GM21447 (cell line): Measurements from ENCODE around the gene ADAMTS5.

ENCODE experiments used
- ATAC-seq: cut with Tn5 transposase; IDR thresholded peaks from one replicate; pipeline ENCODE4 v1.9.1; 2021; ENCODE audit not compliant: unreplicated experiment

Gene ADAMTS5

DNA sequence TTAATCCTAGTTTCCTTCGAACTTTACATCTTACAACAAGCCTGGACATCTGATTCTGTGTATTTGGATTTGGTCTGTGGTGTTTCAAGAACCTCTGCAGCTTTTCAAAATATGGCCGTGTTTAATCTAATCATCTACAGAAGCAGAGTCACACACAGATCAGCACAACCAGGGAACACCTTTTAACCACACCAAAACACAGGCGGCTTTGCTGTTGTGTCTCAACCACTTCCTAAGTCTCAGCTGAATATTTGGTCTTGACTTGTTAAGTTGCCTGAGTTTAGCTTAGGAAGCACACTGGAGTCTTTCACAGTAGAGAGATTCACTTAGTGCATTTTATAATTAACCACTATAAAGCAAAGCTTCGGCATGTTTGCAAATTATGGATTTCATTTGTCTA, 17.1 kb downstream of the ADAMTS5 start:
- no peak for ATAC-seq

- ATAC-seq = no peak
These were observed 18.7 kb downstream of the ADAMTS5 start for GRCh38 chr21:26948194-26948593.

DNA sequence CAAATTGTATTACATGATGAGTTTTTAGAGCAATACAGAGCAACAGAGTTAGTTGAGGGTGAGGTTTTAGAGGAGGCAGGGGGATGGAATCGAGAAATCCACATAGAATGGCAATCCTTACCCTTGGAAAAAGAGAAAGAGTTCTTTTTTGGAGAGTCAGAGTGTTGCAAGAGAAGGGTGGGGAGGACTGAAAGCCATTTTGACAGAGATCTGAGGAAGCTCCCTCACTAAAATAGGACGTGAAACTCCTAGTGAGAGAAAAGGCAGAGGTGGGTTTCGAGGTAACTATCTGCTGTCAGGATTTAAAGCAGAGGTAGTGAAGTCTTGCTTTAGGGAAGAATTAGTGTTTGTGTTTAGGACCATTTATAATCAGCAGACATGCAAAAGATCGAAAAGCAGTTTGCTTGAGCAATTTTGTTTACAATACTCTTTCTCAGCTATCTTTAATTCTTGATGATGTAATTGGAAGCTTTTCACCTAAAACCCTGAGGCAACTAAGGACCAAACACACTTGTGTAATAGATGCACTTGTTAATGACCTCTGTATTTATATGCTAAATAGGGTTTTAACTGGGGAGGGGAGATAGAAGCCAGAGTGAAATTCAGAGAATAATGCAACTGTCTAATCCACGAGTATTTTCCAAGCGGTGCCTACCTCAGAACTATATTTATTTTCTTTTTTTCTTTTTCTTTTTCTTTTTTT, 20.0 kb downstream of the ADAMTS5 start:
- no peak for ATAC-seq

- no peak for ATAC-seq
These were observed 20.8 kb downstream of the ADAMTS5 start for GRCh38 chr21:26945916-26946675.

DNA sequence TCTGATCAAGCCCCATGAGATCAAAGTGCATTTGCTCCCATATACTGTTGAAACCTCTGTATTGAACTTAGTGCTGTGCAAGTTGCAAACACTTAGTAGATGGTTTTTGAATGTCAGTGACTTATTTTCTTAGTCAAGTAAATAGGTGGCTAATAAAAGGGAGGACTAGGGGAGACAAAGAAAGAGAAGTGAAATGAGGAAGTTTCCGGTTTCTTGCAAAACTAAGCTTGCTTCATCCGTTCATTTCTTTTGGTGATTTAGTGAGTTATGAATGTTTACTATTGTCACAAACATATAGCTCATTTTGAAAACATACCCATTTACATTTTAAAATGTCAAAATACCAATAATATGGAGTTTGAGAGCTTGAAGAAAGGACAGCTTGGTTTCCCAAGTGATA, 23.0 kb downstream of the ADAMTS5 start:
- no peak for ATAC-seq

- no peak for ATAC-seq
These were observed 25.5 kb downstream of the ADAMTS5 start for GRCh38 chr21:26941421-26941820.

DNA sequence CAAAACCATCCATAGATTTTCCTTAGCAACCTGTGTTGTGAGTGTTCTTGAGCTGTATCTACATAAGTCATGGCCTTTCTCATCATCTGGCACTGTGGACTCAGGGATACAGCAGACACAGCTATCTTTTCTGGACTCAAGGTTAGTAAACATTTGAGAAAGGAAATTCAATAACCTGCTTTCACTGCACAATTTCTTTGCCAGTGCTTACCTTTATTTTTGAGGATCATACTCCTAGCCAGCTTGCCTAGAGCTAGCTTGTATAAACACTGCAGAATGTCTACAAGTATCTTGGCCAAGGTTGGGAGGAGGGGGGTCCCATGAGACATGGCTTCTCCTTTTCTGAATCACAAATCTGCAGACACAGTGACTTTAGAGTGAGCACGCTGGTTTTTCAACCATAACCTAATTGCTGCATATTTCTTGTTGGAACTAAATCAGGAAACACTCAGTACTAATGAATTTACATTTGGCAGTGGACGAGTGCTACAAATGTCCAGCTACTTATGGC, 27.2 kb downstream of the ADAMTS5 start:
- ATAC-seq = no peak

GRCh38 chr21:26936641-26937040, 30.2 kb downstream of the ADAMTS5 start:
- ATAC-seq = no peak

- no peak for ATAC-seq
These were observed 30.9 kb downstream of the ADAMTS5 start for GRCh38 chr21:26935977-26936376.

DNA sequence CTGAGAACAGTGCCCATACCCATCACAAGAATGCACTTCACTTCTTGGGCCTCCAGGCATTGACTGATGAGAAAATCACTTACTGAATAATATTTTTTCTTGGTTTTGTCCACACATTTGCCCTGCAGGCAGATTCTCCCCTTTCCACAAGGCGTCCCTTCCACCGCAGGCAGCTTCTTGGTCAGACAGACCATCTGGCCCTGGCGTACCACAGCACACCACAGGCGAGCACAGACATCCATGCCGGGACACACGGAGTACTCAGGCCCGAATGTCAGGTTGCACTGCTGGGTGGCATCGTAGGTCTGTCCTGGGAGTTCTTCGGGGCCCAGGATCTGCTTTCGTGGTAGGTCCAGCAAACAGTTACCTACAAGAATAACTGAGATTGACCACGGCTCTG, 32.5 kb downstream of the ADAMTS5 start:
- no peak for ATAC-seq

DNA sequence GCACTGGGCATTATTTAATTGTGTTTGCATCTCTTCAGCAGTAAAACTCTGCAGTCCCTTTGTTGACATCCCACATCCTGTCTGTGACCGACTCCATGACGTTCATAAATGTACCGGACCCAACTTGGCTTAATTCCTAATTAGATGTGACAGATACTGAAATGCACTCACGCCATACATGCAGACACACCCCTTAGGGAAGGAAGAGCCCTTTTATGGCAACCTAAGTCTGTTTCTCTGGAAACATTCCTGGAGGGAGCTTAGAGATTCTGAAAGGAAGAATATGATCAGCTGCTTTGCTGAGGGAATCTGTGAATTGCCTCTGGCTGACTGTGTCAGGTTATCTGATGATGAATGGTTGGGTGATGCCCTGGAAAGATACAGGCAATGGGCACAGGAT, 33.4 kb downstream of the ADAMTS5 start:
- ATAC-seq = no peak

- ATAC-seq = no peak
These were observed 41.3 kb downstream of the ADAMTS5 start for GRCh38 chr21:26925636-26926035.

- ATAC-seq = no peak
These were observed 41.8 kb downstream of the ADAMTS5 start for GRCh38 chr21:26925122-26925521.

- ATAC-seq = no peak
These were observed 42.9 kb downstream of the ADAMTS5 start for GRCh38 chr21:26923986-26924385.

- ATAC-seq = no peak
These were observed 46.8 kb downstream of the ADAMTS5 start for GRCh38 chr21:26920055-26920454.

DNA sequence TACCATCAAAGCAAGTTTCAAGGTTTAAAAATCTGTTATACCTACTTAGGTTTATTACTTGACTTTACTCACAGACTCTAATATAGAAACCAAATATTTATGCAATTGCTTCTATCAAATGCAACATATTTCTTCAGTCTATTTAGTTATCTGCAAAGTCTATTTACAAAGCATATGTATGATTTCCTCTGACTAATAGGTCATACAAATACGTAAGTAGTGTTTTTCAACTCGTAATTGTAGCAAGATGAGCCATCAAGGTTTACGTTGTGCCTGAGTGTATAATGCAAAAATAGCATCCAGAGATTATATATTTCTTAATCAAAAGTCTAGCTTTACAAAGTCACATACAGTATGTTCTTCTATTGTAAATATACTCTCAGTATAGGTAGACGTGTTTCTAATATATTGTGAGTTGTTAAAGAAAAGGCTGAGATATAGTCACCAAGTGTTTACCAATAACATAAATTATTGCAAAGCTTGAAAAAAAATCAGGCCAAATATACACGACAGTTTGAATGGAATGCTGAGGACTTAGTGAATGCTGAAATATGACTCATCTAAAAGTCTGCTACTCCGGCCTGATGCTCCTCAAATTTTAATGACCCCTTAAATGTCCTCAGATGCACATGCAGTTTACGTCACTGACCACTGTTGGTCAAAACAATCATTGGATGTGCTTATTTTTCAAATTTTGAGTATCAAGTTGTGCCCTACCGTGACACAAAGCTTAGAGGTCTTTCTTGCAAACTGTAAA, 48.4 kb downstream of the ADAMTS5 start:
- no peak for ATAC-seq

DNA sequence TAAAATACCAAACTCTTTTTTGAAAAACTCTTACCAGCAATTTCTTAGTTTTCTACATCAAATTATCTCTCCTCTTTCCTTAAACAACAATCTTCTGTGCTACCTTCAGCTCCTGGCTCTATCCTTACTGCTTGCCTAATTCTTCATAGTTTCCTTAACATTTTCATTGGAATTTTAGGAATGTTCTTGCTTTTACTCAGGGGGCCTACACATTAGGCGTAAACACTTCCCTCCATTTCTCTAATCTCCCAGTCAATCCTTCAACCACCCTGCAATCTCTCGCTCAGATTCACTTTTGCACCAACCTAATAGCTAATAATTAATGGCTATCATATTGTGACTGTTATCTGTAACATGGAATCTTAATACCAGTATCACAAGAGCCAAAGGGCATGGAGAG, 50.1 kb downstream of the ADAMTS5 start:
- no peak for ATAC-seq

GRCh38 chr21:26914557-26914956, 52.3 kb downstream of the ADAMTS5 start:
- ATAC-seq = no peak

- no peak for ATAC-seq
These were observed 54.4 kb downstream of the ADAMTS5 start for GRCh38 chr21:26912466-26912865.

DNA sequence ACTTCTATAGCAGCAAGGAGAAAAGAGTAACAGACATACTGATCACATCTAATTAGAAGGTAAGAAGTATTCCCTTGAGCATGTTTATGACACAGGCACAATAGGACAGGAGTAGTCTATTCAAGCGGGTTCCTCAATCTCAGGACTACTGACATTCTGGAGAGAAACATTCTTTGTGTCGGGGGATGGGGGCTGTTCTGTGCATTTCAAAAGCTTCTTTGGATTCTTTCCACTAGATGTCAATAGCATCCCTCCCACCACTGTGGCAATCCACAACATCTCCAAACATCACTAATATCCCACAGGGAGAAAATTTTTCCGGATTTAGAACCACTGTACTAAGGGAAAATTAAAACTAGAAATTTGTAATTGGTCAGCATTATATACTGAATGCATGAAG, 56.9 kb downstream of the ADAMTS5 start:
- ATAC-seq = no peak

- no peak for ATAC-seq
These were observed 65.9 kb downstream of the ADAMTS5 start for GRCh38 chr21:26900980-26901379.

DNA sequence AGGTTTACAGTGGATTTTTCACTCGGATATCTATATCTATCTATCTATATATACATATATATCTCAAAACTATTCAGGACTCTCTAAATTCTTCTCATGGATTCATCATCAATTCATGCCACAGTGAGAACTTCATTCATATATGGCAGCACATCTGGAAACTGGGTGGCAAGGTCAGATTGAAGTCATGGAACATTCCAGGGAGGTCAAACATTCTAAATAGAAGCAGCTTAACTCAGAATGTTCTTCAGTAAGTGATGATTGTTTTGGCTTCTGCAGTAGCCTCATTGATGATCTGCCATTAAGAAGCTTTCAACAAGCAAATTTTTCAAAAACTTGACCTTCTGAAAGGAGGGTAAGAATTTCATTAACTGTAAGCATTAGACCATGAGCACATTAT, 74.7 kb downstream of the ADAMTS5 start:
- no peak for ATAC-seq
